Activated naive CD8-positive, alpha-beta T cell treated with anti-CD3 and anti-CD28 coated beads for 36 hours (primary cell): Measurements from ENCODE around the gene PCSK6. TPM values are rescaled to one million over a fixed set of nuclear protein-coding genes. Genes with fewer than 3 reads are reported as not detected.

Source experiments
- DNase-seq: peaks from one replicate; pipeline ENCODE4 v3.0.0; 2021
- H3K27ac Mint-ChIP-seq: one replicate; pipeline ENCODE4 v1.8.0; 2022; ENCODE audit warnings: mild to moderate bottlenecking, moderate library complexity, mixed read lengths
- H3K27me3 Mint-ChIP-seq: one replicate; pipeline ENCODE4 v1.8.0; 2022; ENCODE audit warnings: mild to moderate bottlenecking, mixed read lengths
- H3K36me3 Mint-ChIP-seq: one replicate; pipeline ENCODE4 v1.8.0; 2021; ENCODE audit warnings: mild to moderate bottlenecking, mixed read lengths
- H3K4me1 Mint-ChIP-seq: one replicate; pipeline ENCODE4 v1.8.0; 2021; ENCODE audit warnings: mixed read lengths
- H3K4me3 Mint-ChIP-seq: one replicate; pipeline ENCODE4 v1.8.0; 2022; ENCODE audit warnings: mild to moderate bottlenecking, moderate library complexity, mixed read lengths
- H3K9me3 Mint-ChIP-seq: one replicate; pipeline ENCODE4 v1.8.0; 2022; ENCODE audit warnings: mixed read lengths
- total RNA-seq, 2 experiments: library from RNA; stranded (reverse); gene quantifications; one replicate each; pipeline ENCODE4 v1.2.3, GENCODE V29; 2021

The PCSK6 gene
- total RNA-seq, 2 experiments from 2014 or later, result 4.0 to 4.6 TPM

- Mint-ChIP-seq H3K27ac (no peak overlapping the region), H3K36me3 (no peaks in the 10 kb centered on the region), H3K9me3 (no peaks in the 10 kb centered on the region), H3K4me1 (peaks cover 10% of the 10 kb centered on the region), H3K4me3 (no peak overlapping the region), H3K27me3 (peaks cover 40% of the 10 kb centered on the region)
- no peak for DNase-seq
Measured at GRCh38 chr15:101486696-101487459, 2.6 kb downstream of the PCSK6 start.

- Mint-ChIP-seq H3K27me3 (peaks cover 24% of the 10 kb centered on the region), H3K4me1 (peaks cover 3% of the 10 kb centered on the region), H3K36me3 (no peaks in the 10 kb centered on the region), H3K9me3 (no peaks in the 10 kb centered on the region), H3K27ac (no peak overlapping the region), H3K4me3 (no peak overlapping the region)
- DNase-seq, result no peak
Measured at GRCh38 chr15:101483462-101483861, 6.0 kb downstream of the PCSK6 start.

- Mint-ChIP-seq H3K36me3 (no peaks in the 10 kb centered on the region), H3K4me3 (no peak overlapping the region), H3K9me3 (no peaks in the 10 kb centered on the region), H3K4me1 (no peaks in the 10 kb centered on the region), H3K27me3 (peaks cover 21% of the 10 kb centered on the region), H3K27ac (no peak overlapping the region)
- no peak for DNase-seq
Measured at GRCh38 chr15:101482526-101483371, 6.8 kb downstream of the PCSK6 start.

GRCh38 chr15:101481917-101482525 is 7.5 kb downstream of the PCSK6 start:
- Mint-ChIP-seq H3K9me3 (no peaks in the 10 kb centered on the region), H3K36me3 (no peaks in the 10 kb centered on the region), H3K4me3 (no peak overlapping the region), H3K4me1 (no peaks in the 10 kb centered on the region), H3K27ac (no peak overlapping the region), H3K27me3 (peaks cover 14% of the 10 kb centered on the region)
- no peak for DNase-seq

- Mint-ChIP-seq H3K27ac (no peak overlapping the region), H3K27me3 (peaks cover 7% of the 10 kb centered on the region), H3K4me1 (no peaks in the 10 kb centered on the region), H3K36me3 (no peaks in the 10 kb centered on the region), H3K4me3 (no peak overlapping the region), H3K9me3 (no peaks in the 10 kb centered on the region)
- no peak for DNase-seq
Measured at GRCh38 chr15:101481381-101481705, 8.2 kb downstream of the PCSK6 start.

GRCh38 chr15:101480613-101481380 is 8.7 kb downstream of the PCSK6 start:
- H3K4me3 Mint-ChIP-seq, result no peak overlapping the region
- no peaks in the 10 kb centered on the region for H3K36me3 Mint-ChIP-seq
- H3K27ac Mint-ChIP-seq, result no peak overlapping the region
- H3K4me1 Mint-ChIP-seq, result no peaks in the 10 kb centered on the region
- no peaks in the 10 kb centered on the region for H3K9me3 Mint-ChIP-seq
- peaks cover 4% of the 10 kb centered on the region for H3K27me3 Mint-ChIP-seq
- no peak for DNase-seq

- no peak overlapping the region for H3K4me3 Mint-ChIP-seq
- no peak overlapping the region for H3K27ac Mint-ChIP-seq
- H3K9me3 Mint-ChIP-seq, result no peaks in the 10 kb centered on the region
- H3K36me3 Mint-ChIP-seq, result no peaks in the 10 kb centered on the region
- H3K27me3 Mint-ChIP-seq, result peaks cover 4% of the 10 kb centered on the region
- no peak for DNase-seq
- no peaks in the 10 kb centered on the region for H3K4me1 Mint-ChIP-seq
Measured at GRCh38 chr15:101479851-101480612, 9.5 kb downstream of the PCSK6 start.

GRCh38 chr15:101479342-101479845 is 10.1 kb downstream of the PCSK6 start:
- H3K9me3 Mint-ChIP-seq, result no peaks in the 10 kb centered on the region
- H3K4me3 Mint-ChIP-seq, result no peak overlapping the region
- no peaks in the 10 kb centered on the region for H3K4me1 Mint-ChIP-seq
- H3K27me3 Mint-ChIP-seq, result peaks cover 7% of the 10 kb centered on the region
- H3K36me3 Mint-ChIP-seq, result no peaks in the 10 kb centered on the region
- H3K27ac Mint-ChIP-seq, result no peak overlapping the region
- DNase-seq, result no peak

GRCh38 chr15:101478701-101479341 is 10.7 kb downstream of the PCSK6 start:
- H3K27me3 Mint-ChIP-seq, result peaks cover 7% of the 10 kb centered on the region
- DNase-seq, result no peak
- H3K9me3 Mint-ChIP-seq, result no peaks in the 10 kb centered on the region
- no peaks in the 10 kb centered on the region for H3K36me3 Mint-ChIP-seq
- H3K27ac Mint-ChIP-seq, result no peak overlapping the region
- H3K4me1 Mint-ChIP-seq, result no peaks in the 10 kb centered on the region
- H3K4me3 Mint-ChIP-seq, result no peak overlapping the region

- Mint-ChIP-seq H3K4me1 (peaks cover 2% of the 10 kb centered on the region), H3K36me3 (no peaks in the 10 kb centered on the region), H3K27ac (no peak overlapping the region), H3K27me3 (peaks cover 7% of the 10 kb centered on the region), H3K4me3 (no peak overlapping the region), H3K9me3 (no peaks in the 10 kb centered on the region)
- DNase-seq, result no peak
Measured at GRCh38 chr15:101477851-101478362, 11.6 kb downstream of the PCSK6 start.

GRCh38 chr15:101476756-101477155 is 12.8 kb downstream of the PCSK6 start:
- Mint-ChIP-seq H3K4me1 (peaks cover 6% of the 10 kb centered on the region), H3K27ac (no peak overlapping the region), H3K27me3 (peaks cover 7% of the 10 kb centered on the region), H3K9me3 (no peaks in the 10 kb centered on the region), H3K36me3 (no peaks in the 10 kb centered on the region), H3K4me3 (no peak overlapping the region)
- DNase-seq, result no peak

GRCh38 chr15:101474983-101475382 is 14.5 kb downstream of the PCSK6 start:
- Mint-ChIP-seq H3K27ac (no peak overlapping the region), H3K4me1 (peaks cover 6% of the 10 kb centered on the region), H3K9me3 (no peaks in the 10 kb centered on the region), H3K27me3 (peaks cover 15% of the 10 kb centered on the region), H3K36me3 (no peaks in the 10 kb centered on the region), H3K4me3 (no peak overlapping the region)
- DNase-seq, result no peak

GRCh38 chr15:101474233-101474632 is 15.3 kb downstream of the PCSK6 start:
- no peak for DNase-seq
- H3K27ac Mint-ChIP-seq, result no peak overlapping the region
- peaks cover 15% of the 10 kb centered on the region for H3K27me3 Mint-ChIP-seq
- H3K36me3 Mint-ChIP-seq, result no peaks in the 10 kb centered on the region
- H3K9me3 Mint-ChIP-seq, result no peaks in the 10 kb centered on the region
- H3K4me1 Mint-ChIP-seq, result peaks cover 6% of the 10 kb centered on the region
- no peak overlapping the region for H3K4me3 Mint-ChIP-seq
